PC-9 (cell line): ENCODE measurements around the gene TRIM66. TPM values are rescaled to one million over a fixed set of nuclear protein-coding genes. Genes with fewer than 3 reads are reported as not detected.

Experiments used
- BruUV-seq: library from RNA; stranded (reverse); fragments of 400-500 nt; replicated peaks from 2 replicates; lab custom pipeline; 2021; lab: Mats Ljungman, UMichigan
- CTCF ChIA-PET: fragments of 300-600 bp; sonication (Branson Sonifier 250); formaldehyde crosslinking; loops from one replicate; lab custom pipeline; 2022; ENCODE audit warnings: antibody characterized with exemption; lab: Charles Lee
- POLR2A ChIA-PET: fragments of 300-600 bp; sonication (Branson Sonifier 250); formaldehyde crosslinking; loops from one replicate; lab custom pipeline; 2022; ENCODE audit warnings: antibody characterized with exemption; ENCODE audit not compliant: unreplicated experiment; lab: Charles Lee
- DNase-seq, 2 experiments: peaks; one replicate each; pipeline versions ENCODE4 v3.0.0 to v3.0.0-alpha.2; 2015 to 2022; ENCODE audit warnings: mixed read lengths in 1 of 2
- H2AFZ ChIP-seq: fragments of 200-600 bp; sonication (generic); 2 replicates; pipeline ENCODE4 v1.8.1; 2017; ENCODE audit warnings: antibody characterized with exemption
- H3F3A ChIP-seq: fragments of 200-600 bp; sonication (generic); 2 replicates; pipeline ENCODE4 v1.8.1; 2017; ENCODE audit warnings: antibody characterized with exemption, mild to moderate bottlenecking, low read depth; ENCODE audit not compliant: insufficient read depth
- H3K27ac ChIP-seq: fragments of 200-600 bp; sonication (generic); 2 replicates; pipeline ENCODE4 v1.6.1; 2016; ENCODE audit warnings: mixed run types
- H3K27me3 ChIP-seq: fragments of 200-600 bp; sonication (generic); 2 replicates; pipeline ENCODE4 v1.6.1; 2016; ENCODE audit warnings: low read depth, mixed run types; ENCODE audit not compliant: insufficient read depth
- H3K36me3 ChIP-seq: fragments of 200-600 bp; sonication (generic); 2 replicates; pipeline ENCODE4 v1.6.1; 2016; ENCODE audit warnings: low read depth, mixed run types
- H3K4me1 ChIP-seq: fragments of 200-600 bp; sonication (generic); replicated peaks from 2 replicates; pipeline ENCODE4 v1.6.1; 2016; ENCODE audit warnings: mixed run types; ENCODE audit not compliant: insufficient read depth
- H3K4me2 ChIP-seq: fragments of 200-600 bp; sonication (generic); 2 replicates; pipeline ENCODE4 v1.6.1; 2017; ENCODE audit warnings: mixed run types
- H3K4me3 ChIP-seq: fragments of 200-600 bp; sonication (generic); 2 replicates; pipeline ENCODE4 v1.6.1; 2016; ENCODE audit warnings: mixed run types
- H3K79me2 ChIP-seq: fragments of 200-600 bp; sonication (generic); 2 replicates; pipeline ENCODE4 v1.6.1; 2017; ENCODE audit warnings: low read depth, mixed run types
- H3K9me2 ChIP-seq: fragments of 200-600 bp; sonication (generic); 2 replicates; pipeline ENCODE4 v1.8.1; 2017; ENCODE audit warnings: mild to moderate bottlenecking; ENCODE audit not compliant: insufficient read depth
- H3K9me3 ChIP-seq: fragments of 200-600 bp; sonication (generic); 2 replicates; pipeline ENCODE4 v1.8.1; 2016; ENCODE audit warnings: low read depth; ENCODE audit not compliant: insufficient read depth
- H4K20me1 ChIP-seq: fragments of 200-600 bp; sonication (generic); 2 replicates; pipeline ENCODE4 v1.8.1; 2017; ENCODE audit not compliant: insufficient read depth
- EZH2 ChIP-seq: fragments of 200-600 bp; sonication (generic); IDR thresholded peaks from 2 replicates; pipeline ENCODE4 v1.8.0; 2017; ENCODE audit warnings: antibody characterized with exemption, low read depth
- intact Hi-C: fragments of 100-400 bp; cut with micrococcal nuclease; formaldehyde crosslinking; loops from one replicate; pipeline ENCODE4 v1.10.0; 2022; ENCODE audit not compliant: unreplicated experiment
- total RNA-seq: library from RNA; stranded (reverse); gene quantifications from 2 replicates; pipeline ENCODE4 v1.2.3, GENCODE V29; 2021
- TF ChIP-seq, protein P1 (sequence below): fragments of 200-600 bp; sonication (generic); conservative IDR thresholded peaks from 2 replicates; pipeline ENCODE4 v1.6.1; 2017; ENCODE audit warnings: mixed run types, antibody characterized with exemption, mild to moderate bottlenecking, moderate library complexity

The TRIM66 gene
- total RNA-seq, 1 experiment from 2014 or later: 17.0 TPM

DNA sequence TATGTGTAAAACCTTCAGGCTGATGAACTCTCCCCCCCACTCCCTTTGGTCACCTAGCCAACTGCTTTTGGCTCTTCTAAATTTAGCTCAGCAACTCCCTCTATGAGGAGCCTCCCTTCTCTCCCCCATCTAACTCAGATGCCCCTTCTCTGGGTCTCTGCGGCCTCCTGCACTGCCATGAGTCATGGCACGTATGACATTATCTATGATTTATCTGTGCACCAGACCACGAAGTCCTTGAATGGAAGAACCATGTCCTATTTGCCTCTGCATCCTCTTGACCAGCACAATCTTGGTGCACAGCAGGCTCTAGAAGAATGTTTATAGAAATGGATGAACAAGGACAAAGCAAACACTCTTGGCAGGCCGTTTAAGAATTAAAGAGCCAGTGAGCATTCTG lies 46.1 kb upstream of the TRIM66 start:
- TF ChIP-seq, protein P1, sequence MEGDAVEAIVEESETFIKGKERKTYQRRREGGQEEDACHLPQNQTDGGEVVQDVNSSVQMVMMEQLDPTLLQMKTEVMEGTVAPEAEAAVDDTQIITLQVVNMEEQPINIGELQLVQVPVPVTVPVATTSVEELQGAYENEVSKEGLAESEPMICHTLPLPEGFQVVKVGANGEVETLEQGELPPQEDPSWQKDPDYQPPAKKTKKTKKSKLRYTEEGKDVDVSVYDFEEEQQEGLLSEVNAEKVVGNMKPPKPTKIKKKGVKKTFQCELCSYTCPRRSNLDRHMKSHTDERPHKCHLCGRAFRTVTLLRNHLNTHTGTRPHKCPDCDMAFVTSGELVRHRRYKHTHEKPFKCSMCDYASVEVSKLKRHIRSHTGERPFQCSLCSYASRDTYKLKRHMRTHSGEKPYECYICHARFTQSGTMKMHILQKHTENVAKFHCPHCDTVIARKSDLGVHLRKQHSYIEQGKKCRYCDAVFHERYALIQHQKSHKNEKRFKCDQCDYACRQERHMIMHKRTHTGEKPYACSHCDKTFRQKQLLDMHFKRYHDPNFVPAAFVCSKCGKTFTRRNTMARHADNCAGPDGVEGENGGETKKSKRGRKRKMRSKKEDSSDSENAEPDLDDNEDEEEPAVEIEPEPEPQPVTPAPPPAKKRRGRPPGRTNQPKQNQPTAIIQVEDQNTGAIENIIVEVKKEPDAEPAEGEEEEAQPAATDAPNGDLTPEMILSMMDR: no peak
- no peak for TF ChIP-seq EZH2
- H3K9me3 ChIP-seq: no peaks in the 10 kb centered on the region
- ChIA-PET CTCF (no interaction called here), POLR2A (no interaction called here)
- H3K36me3 ChIP-seq: no peaks in the 10 kb centered on the region
- H3K4me2 ChIP-seq: no peak overlapping the region
- no peak for DNase-seq
- no peak overlapping the region for H2AFZ ChIP-seq
- H4K20me1 ChIP-seq: no peaks in the 10 kb centered on the region
- H3K27ac ChIP-seq: no peak overlapping the region
- H3K9me2 ChIP-seq: no peaks in the 10 kb centered on the region
- H3F3A ChIP-seq: 0 out of 2 replicates have a peak, but pooled peaks cover 4% of the 10 kb centered on the region
- no peaks in the 10 kb centered on the region for H3K79me2 ChIP-seq
- intact Hi-C loops: no loop called here
- peaks cover 20% of the 10 kb centered on the region for H3K4me1 ChIP-seq
- no peak overlapping the region for H3K4me3 ChIP-seq
- no peaks in the 10 kb centered on the region for H3K27me3 ChIP-seq
- no TSS peak for BruUV-seq

DNA sequence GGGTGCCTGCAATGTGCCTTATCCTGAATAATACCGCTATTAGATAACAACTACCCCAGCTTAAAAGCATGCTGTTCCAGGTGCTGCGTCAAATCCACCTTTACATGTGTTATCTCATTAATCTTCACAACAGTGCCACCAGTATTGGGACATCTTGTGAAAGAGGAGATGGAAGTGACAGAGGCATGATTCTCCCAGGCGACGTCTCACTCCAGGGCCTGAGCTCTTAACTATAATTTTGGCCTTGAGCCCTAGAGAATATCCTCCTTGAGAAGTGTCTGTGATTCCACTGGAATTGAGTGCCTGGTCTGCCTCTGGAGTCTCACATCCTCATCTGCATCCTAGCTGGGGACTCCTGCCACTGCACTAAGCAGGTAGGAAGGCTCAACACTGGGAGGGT lies 43.9 kb upstream of the TRIM66 start:
- H2AFZ ChIP-seq: no peak overlapping the region
- H3K9me3 ChIP-seq: no peaks in the 10 kb centered on the region
- no peak for DNase-seq
- H3K27me3 ChIP-seq: no peaks in the 10 kb centered on the region
- ChIA-PET CTCF (no interaction called here), POLR2A (no interaction called here)
- no TSS peak for BruUV-seq
- no peak overlapping the region for H3K27ac ChIP-seq
- H3F3A ChIP-seq: peaks cover 8% of the 10 kb centered on the region; the same call in 1 of the 2 replicates
- no peak overlapping the region for H3K4me3 ChIP-seq
- H3K36me3 ChIP-seq: no peaks in the 10 kb centered on the region
- no peaks in the 10 kb centered on the region for H4K20me1 ChIP-seq
- H3K4me1 ChIP-seq: peaks cover 19% of the 10 kb centered on the region
- intact Hi-C loops: no loop called here
- TF ChIP-seq EZH2: no peak
- TF ChIP-seq, protein P1: no peak
- H3K9me2 ChIP-seq: no peaks in the 10 kb centered on the region
- H3K4me2 ChIP-seq: no peak overlapping the region
- no peaks in the 10 kb centered on the region for H3K79me2 ChIP-seq

DNA sequence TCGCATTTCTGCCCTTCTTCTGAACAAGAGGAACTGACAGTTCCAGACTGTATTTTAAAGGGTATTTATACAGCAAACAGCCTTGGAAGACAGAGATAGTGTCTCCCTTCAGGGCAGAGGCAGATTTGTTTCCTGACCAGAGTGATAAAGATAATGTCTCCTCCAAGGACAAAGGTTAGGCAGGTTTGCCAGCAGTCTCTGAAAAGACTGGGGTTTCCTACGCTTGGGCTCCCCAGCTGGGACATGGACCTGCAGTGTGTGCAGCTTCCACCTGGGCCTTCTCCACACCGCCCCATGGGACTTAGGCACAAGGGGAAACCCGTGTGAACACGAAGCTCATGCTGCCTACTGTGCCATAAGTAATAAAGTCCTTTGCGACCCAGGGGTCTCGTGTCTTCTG lies 42.2 kb upstream of the TRIM66 start:
- intact Hi-C loops: no loop called here
- Histone ChIP-seq H3K4me2 (no peak overlapping the region), H3K9me2 (no peaks in the 10 kb centered on the region), H3K79me2 (0 out of 2 replicates have a peak, but pooled peaks cover 3% of the 10 kb centered on the region), H3K27me3 (no peaks in the 10 kb centered on the region), H3K36me3 (no peaks in the 10 kb centered on the region), H3K9me3 (no peaks in the 10 kb centered on the region), H3K4me1 (peaks cover 37% of the 10 kb centered on the region), H3F3A (peaks cover 22% of the 10 kb centered on the region; the same call in 1 of the 2 replicates), H3K27ac (no peak overlapping the region), H2AFZ (no peak overlapping the region), H4K20me1 (no peaks in the 10 kb centered on the region), H3K4me3 (no peak overlapping the region)
- ChIA-PET CTCF (no interaction called here), POLR2A (no interaction called here)
- BruUV-seq: no TSS peak
- DNase-seq: no peak
- TF ChIP-seq EZH2: no peak
- TF ChIP-seq, protein P1: no peak
